Measurements from ENCODE around the gene SORCS1. TPM values are rescaled to one million over a fixed set of nuclear protein-coding genes. Genes with fewer than 3 reads are reported as not detected.

SORCS1 gene
- total and polyA plus RNA-seq, 2 experiments from 2014 or later: not detected

DNA sequence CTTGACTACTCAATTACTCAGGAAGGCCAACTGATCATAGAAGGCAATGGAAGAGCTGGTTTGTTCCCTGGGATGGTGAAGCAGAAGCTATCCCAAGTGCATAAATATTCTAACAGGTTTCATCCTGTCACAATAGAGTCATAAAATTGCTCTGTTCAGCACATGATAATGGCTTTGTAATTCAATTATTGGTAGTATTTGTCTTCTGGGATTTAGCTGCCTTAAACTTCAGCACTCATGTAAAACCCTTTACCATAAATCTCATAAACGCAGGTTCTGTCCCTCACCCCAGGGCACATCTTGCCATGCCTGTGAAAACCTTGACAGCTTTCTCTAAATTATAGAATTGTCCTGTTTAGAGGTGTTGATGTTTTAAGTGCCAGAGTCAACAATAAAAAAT is 417.6 kb downstream of the SORCS1 start:
- H3K4me1 ChIP-seq (ENCODE audit: insufficient read depth): no peaks in the 10 kb centered on the region
- no peak overlapping the region for H3K4me3 ChIP-seq
- H3K9me2 ChIP-seq (ENCODE audit: insufficient read depth): no peaks in the 10 kb centered on the region
- H3K9me3 ChIP-seq (ENCODE audit: low read depth): no peaks in the 10 kb centered on the region
- DNase-seq: no peak
- no peak overlapping the region for H3K9ac ChIP-seq
- no peaks in the 10 kb centered on the region for H3K27me3 ChIP-seq (replicated peaks; ENCODE audit: insufficient read depth)
- H4K20me1 ChIP-seq (ENCODE audit: insufficient read depth): no peaks in the 10 kb centered on the region
- H3K79me2 ChIP-seq (ENCODE audit: insufficient read depth): no peaks in the 10 kb centered on the region
- TF ChIP-seq EZH2 (IDR thresholded peaks at IDR 0.05; ENCODE audit: insufficient read depth, poor library complexity, severe bottlenecking) (no peak), EZH2phosphoT487 (IDR thresholded peaks at IDR 0.05; ENCODE audit: insufficient read depth, low read depth) (no peak)
- H2AFZ ChIP-seq: no peak overlapping the region
- H3K36me3 ChIP-seq (ENCODE audit: low read depth): no peaks in the 10 kb centered on the region
- no peak overlapping the region for H3K27ac ChIP-seq
- H3K4me2 ChIP-seq (ENCODE audit: unreplicated experiment): no peak overlapping the region
- in situ Hi-C loops (cut with MboI): no loop called here
- no peaks in the 10 kb centered on the region for H3F3A ChIP-seq (ENCODE audit: insufficient read depth)
- 0 to 6% methylated on average over 1 of the region's 1 CpG for WGBS, 2 experiments (ENCODE audit: low coverage in 1 of 2, low lambda C conversion rate in 2 of 2, missing lambda C conversion rate in 2 of 2)

DNA sequence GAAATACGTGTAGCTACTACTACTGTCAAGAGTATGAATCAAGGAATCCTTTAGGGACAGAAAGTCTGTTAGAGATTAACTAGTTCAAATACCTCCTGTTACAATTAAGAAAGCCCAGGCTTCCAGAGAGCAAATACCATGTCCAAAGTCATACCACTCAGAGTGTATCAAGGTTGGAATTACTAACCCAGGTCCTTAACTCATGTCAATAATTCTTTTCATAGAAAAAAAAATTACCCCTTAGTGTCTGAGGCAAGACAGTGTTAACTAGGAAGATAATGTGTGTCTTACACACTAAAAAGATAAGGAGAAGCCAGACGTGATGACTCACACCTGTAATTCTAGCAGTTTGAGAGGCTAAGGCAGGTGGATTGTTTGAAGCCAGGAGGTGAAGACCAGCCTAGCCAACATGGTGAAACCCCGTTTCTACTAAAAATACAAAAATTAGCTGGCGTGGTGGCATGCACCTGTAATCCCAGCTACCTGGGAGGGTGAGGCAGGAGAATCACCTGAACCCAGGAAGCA is 423.4 kb downstream of the SORCS1 start:
- H3K4me3 ChIP-seq: no peak overlapping the region
- no peak overlapping the region for H3K27ac ChIP-seq
- no peaks in the 10 kb centered on the region for H4K20me1 ChIP-seq (ENCODE audit: insufficient read depth)
- no peaks in the 10 kb centered on the region for H3K4me1 ChIP-seq (ENCODE audit: insufficient read depth)
- H2AFZ ChIP-seq: no peak overlapping the region
- H3K27me3 ChIP-seq (replicated peaks; ENCODE audit: insufficient read depth): no peaks in the 10 kb centered on the region
- no peak for DNase-seq
- H3K9me2 ChIP-seq (ENCODE audit: insufficient read depth): no peaks in the 10 kb centered on the region
- 30% methylated on average over 4 of the region's 4 CpGs for WGBS, 2 experiments (ENCODE audit: low coverage in 1 of 2, low lambda C conversion rate in 2 of 2, missing lambda C conversion rate in 2 of 2)
- H3F3A ChIP-seq (ENCODE audit: insufficient read depth): no peaks in the 10 kb centered on the region
- no peaks in the 10 kb centered on the region for H3K79me2 ChIP-seq (ENCODE audit: insufficient read depth)
- H3K9ac ChIP-seq: no peak overlapping the region
- H3K36me3 ChIP-seq (ENCODE audit: low read depth): no peaks in the 10 kb centered on the region
- in situ Hi-C loops (cut with MboI): no loop called here
- H3K9me3 ChIP-seq (ENCODE audit: low read depth): no peaks in the 10 kb centered on the region
- TF ChIP-seq EZH2 (IDR thresholded peaks at IDR 0.05; ENCODE audit: insufficient read depth, poor library complexity, severe bottlenecking) (no peak), EZH2phosphoT487 (IDR thresholded peaks at IDR 0.05; ENCODE audit: insufficient read depth, low read depth) (no peak)
- H3K4me2 ChIP-seq (ENCODE audit: unreplicated experiment): no peak overlapping the region

DNA sequence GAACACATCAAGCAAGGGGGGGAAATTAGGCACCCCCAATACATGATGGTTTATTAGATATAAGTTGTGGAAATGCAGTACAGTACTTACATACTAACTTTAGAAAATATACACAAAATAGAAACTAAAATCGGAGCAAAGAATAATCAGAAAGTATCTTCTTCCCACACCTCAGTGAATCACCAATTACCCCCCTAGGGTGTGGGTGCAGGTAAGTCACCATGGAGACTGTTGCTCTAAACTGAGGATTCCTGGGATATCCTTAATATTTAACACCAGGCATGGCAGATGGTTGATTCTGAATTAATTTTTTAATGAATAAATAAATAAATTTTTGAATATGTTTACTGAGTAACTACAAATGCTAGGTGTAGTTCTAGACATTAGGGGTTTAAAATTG is 424.4 kb downstream of the SORCS1 start:
- no peaks in the 10 kb centered on the region for H3F3A ChIP-seq (ENCODE audit: insufficient read depth)
- H3K9me2 ChIP-seq (ENCODE audit: insufficient read depth): no peaks in the 10 kb centered on the region
- no peak overlapping the region for H3K4me3 ChIP-seq
- H3K36me3 ChIP-seq (ENCODE audit: low read depth): no peaks in the 10 kb centered on the region
- no peaks in the 10 kb centered on the region for H3K27me3 ChIP-seq (replicated peaks; ENCODE audit: insufficient read depth)
- no peak overlapping the region for H3K4me2 ChIP-seq (ENCODE audit: unreplicated experiment)
- TF ChIP-seq EZH2 (IDR thresholded peaks at IDR 0.05; ENCODE audit: insufficient read depth, poor library complexity, severe bottlenecking): no peak
- TF ChIP-seq EZH2phosphoT487 (IDR thresholded peaks at IDR 0.05; ENCODE audit: insufficient read depth, low read depth): no peak
- no peaks in the 10 kb centered on the region for H3K9me3 ChIP-seq (ENCODE audit: low read depth)
- in situ Hi-C loops (cut with MboI): no loop called here
- WGBS, 2 experiments (ENCODE audit: low coverage in 1 of 2, low lambda C conversion rate in 2 of 2, missing lambda C conversion rate in 2 of 2): 57 to 58% methylated on average over 1 of the region's 1 CpG
- H2AFZ ChIP-seq: no peak overlapping the region
- H3K9ac ChIP-seq: no peak overlapping the region
- DNase-seq: no peak
- H3K79me2 ChIP-seq (ENCODE audit: insufficient read depth): no peaks in the 10 kb centered on the region
- no peak overlapping the region for H3K27ac ChIP-seq
- no peaks in the 10 kb centered on the region for H4K20me1 ChIP-seq (ENCODE audit: insufficient read depth)
- no peaks in the 10 kb centered on the region for H3K4me1 ChIP-seq (ENCODE audit: insufficient read depth)

DNA sequence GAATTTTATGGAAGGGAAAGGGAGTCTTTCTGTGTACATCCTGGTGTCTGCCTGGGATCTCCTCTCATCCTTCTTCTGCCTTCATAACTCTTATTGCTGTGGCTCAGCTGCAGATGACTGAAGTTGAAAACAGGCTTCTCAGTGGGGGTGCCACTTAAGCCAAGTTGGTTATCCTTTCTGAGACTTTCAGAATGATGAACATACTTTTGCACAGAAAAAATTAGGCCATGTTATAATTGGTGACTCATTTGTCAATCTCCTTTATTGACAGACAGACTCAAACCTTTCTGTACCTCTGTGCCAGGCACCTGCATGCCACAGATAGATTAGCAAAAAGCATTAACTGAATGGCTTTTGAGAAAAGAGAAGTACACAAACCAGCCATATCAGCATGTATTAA is 430.3 kb downstream of the SORCS1 start:
- Histone ChIP-seq H3K27ac (no peak overlapping the region), H3F3A (ENCODE audit: insufficient read depth) (no peaks in the 10 kb centered on the region), H3K9me3 (ENCODE audit: low read depth) (no peaks in the 10 kb centered on the region), H3K36me3 (ENCODE audit: low read depth) (no peaks in the 10 kb centered on the region), H3K27me3 (replicated peaks; ENCODE audit: insufficient read depth) (no peaks in the 10 kb centered on the region), H4K20me1 (ENCODE audit: insufficient read depth) (no peaks in the 10 kb centered on the region), H3K4me2 (ENCODE audit: unreplicated experiment) (no peak overlapping the region), H3K4me3 (no peak overlapping the region), H3K79me2 (ENCODE audit: insufficient read depth) (no peaks in the 10 kb centered on the region), H2AFZ (no peak overlapping the region), H3K9me2 (ENCODE audit: insufficient read depth) (no peaks in the 10 kb centered on the region), H3K4me1 (ENCODE audit: insufficient read depth) (no peaks in the 10 kb centered on the region), H3K9ac (no peak overlapping the region)
- in situ Hi-C loops (cut with MboI): no loop called here
- no peak for DNase-seq
- TF ChIP-seq EZH2phosphoT487 (IDR thresholded peaks at IDR 0.05; ENCODE audit: insufficient read depth, low read depth): no peak
- no peak for TF ChIP-seq EZH2 (IDR thresholded peaks at IDR 0.05; ENCODE audit: insufficient read depth, poor library complexity, severe bottlenecking)

DNA sequence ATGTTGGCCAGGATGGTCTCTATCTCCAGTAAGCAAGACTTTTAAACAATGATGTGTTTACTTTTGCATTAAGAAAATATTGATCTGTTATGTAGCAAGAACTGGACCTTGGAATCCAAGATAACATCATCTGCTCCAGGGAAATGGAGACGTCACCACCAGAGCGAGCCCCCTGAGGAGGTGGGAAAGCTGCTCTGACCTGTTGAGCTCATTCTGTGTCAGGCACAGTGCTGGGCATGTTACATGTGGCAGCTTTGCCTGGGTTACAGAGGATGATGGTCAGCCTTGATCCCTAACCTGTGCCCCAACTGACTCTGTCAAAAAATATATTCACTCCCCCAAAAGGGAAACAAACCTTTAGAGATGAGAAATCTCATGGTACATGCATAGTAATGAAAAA is 436.3 kb downstream of the SORCS1 start:
- H3K4me1 ChIP-seq (ENCODE audit: insufficient read depth): no peaks in the 10 kb centered on the region
- in situ Hi-C loops (cut with MboI): no loop called here
- H3K4me3 ChIP-seq: no peak overlapping the region
- H3K4me2 ChIP-seq (ENCODE audit: unreplicated experiment): no peak overlapping the region
- H3K36me3 ChIP-seq (ENCODE audit: low read depth): no peaks in the 10 kb centered on the region
- H3K27ac ChIP-seq: no peak overlapping the region
- no peaks in the 10 kb centered on the region for H3K79me2 ChIP-seq (ENCODE audit: insufficient read depth)
- no peaks in the 10 kb centered on the region for H4K20me1 ChIP-seq (ENCODE audit: insufficient read depth)
- H3K27me3 ChIP-seq (replicated peaks; ENCODE audit: insufficient read depth): no peaks in the 10 kb centered on the region
- H2AFZ ChIP-seq: no peak overlapping the region
- H3K9me2 ChIP-seq (ENCODE audit: insufficient read depth): no peaks in the 10 kb centered on the region
- TF ChIP-seq EZH2 (IDR thresholded peaks at IDR 0.05; ENCODE audit: insufficient read depth, poor library complexity, severe bottlenecking) (no peak), EZH2phosphoT487 (IDR thresholded peaks at IDR 0.05; ENCODE audit: insufficient read depth, low read depth) (no peak)
- DNase-seq: no peak
- H3F3A ChIP-seq (ENCODE audit: insufficient read depth): no peaks in the 10 kb centered on the region
- WGBS, 2 experiments (ENCODE audit: low coverage in 1 of 2, low lambda C conversion rate in 2 of 2, missing lambda C conversion rate in 2 of 2): 25 to 38% methylated on average over 2 of the region's 2 CpGs
- no peak overlapping the region for H3K9ac ChIP-seq
- H3K9me3 ChIP-seq (ENCODE audit: low read depth): no peaks in the 10 kb centered on the region

All from GM23248 (cell line).